Endothelial cell of umbilical vein (primary cell): ENCODE data around the gene HTR3B. TPM values are rescaled to one million over a fixed set of nuclear protein-coding genes. Genes with fewer than 3 reads are reported as not detected.
A peak's percentile ranks its signal among the peaks of the same experiment; 100 is the strongest.

Experiments
- Bru-seq: library from RNA; stranded (reverse); fragments of 400-500 nt; gene quantifications from one replicate; lab custom pipeline; 2021; lab: Mats Ljungman, UMichigan
- BruChase-seq, 2 experiments: library from RNA; stranded (reverse); fragments of 400-500 nt; gene quantifications; one replicate each; lab custom pipeline; 2021; lab: Mats Ljungman, UMichigan
- BruUV-seq: library from RNA; stranded (reverse); fragments of 400-500 nt; replicated peaks from 2 replicates; lab custom pipeline; 2021; lab: Mats Ljungman, UMichigan
- CTCF ChIA-PET: fragments of 300-600, 350-600 bp; sonication (Branson Sonifier 250); formaldehyde crosslinking; loops from one replicate; lab custom pipeline; 2021; ENCODE audit warnings: antibody characterized with exemption, inconsistent platforms; lab: Charles Lee
- POLR2A ChIA-PET: fragments of 300-600, 350-600 bp; sonication (Branson Sonifier 250); formaldehyde crosslinking; loops from one replicate; lab custom pipeline; 2021; ENCODE audit warnings: antibody characterized with exemption, inconsistent platforms; lab: Charles Lee
- DNase-seq: peaks from one replicate; pipeline ENCODE4 v3.0.0-alpha.2; 2011; ENCODE audit warnings: low read depth, low spot score
- FAIRE-seq: peaks from 2 replicates; lab custom pipeline; 2011; peaks lifted over from hg19 to GRCh38; lab: Jason Lieb, UNC
- H2AFZ ChIP-seq: 2 replicates; pipeline ENCODE4 v1.6.0; 2012; ENCODE audit warnings: low read depth, low read length, control low read depth, inconsistent platforms
- H3K27ac ChIP-seq: 2 replicates; pipeline ENCODE4 v1.5.1; 2011; ENCODE audit warnings: low read depth, mild to moderate bottlenecking, control low read depth, low read length, moderate library complexity; ENCODE audit not compliant: insufficient read depth
- H3K27me3 ChIP-seq, 2 experiments: 2 replicates each; pipeline versions ENCODE4 v1.6.0 to v1.6.1; 2011; ENCODE audit warnings: low read length in 2 of 2, mixed read lengths in 1 of 2; ENCODE audit not compliant: control insufficient read depth in 2 of 2, insufficient read depth in 2 of 2
- H3K36me3 ChIP-seq, 2 experiments: 2 replicates in 1 of 2; 3 replicates in 1 of 2; pipeline ENCODE4 v1.5.1; 2011; ENCODE audit warnings: low read length in 2 of 2, mild to moderate bottlenecking in 1 of 2, moderate library complexity in 1 of 2; ENCODE audit not compliant: control insufficient read depth in 2 of 2, insufficient read depth in 2 of 2; ENCODE audit errors: extremely low read depth in 1 of 2
- H3K4me1 ChIP-seq: 3 replicates; pipeline ENCODE4 v1.5.1; 2011; ENCODE audit warnings: mild to moderate bottlenecking, low read length; ENCODE audit not compliant: control insufficient read depth, insufficient read depth; ENCODE audit errors: extremely low read depth
- H3K4me2 ChIP-seq: 2 replicates; pipeline ENCODE4 v1.6.1; 2011; ENCODE audit warnings: low read length, control low read depth, mixed read lengths; ENCODE audit not compliant: insufficient read depth
- H3K4me3 ChIP-seq, 3 experiments: fragments of 200-600 bp in 1 of 3; sonication (generic), shearing (Covaris generic) in 1 of 3; replicated peaks in 1 of 3; 2 replicates each; pipeline ENCODE4 v1.5.1; 2011 to 2016; ENCODE audit warnings: control low read depth in 3 of 3, low read length in 3 of 3, mild to moderate bottlenecking in 2 of 3, inconsistent platforms in 1 of 3, low read depth in 1 of 3, moderate library complexity in 1 of 3; ENCODE audit not compliant: insufficient read depth in 1 of 3
- H3K79me2 ChIP-seq: 2 replicates; pipeline ENCODE4 v1.6.0; 2012; ENCODE audit warnings: low read length, inconsistent platforms; ENCODE audit not compliant: control insufficient read depth, insufficient read depth
- H3K9ac ChIP-seq: replicated peaks from 2 replicates; pipeline ENCODE3; 2011; ENCODE audit warnings: low read length, control low read depth; ENCODE audit not compliant: insufficient read depth; ENCODE audit errors: extremely low read depth
- H3K9me1 ChIP-seq: replicated peaks from 3 replicates; pipeline ENCODE4 v1.6.0; 2011; ENCODE audit warnings: mild to moderate bottlenecking, low read length; ENCODE audit not compliant: control insufficient read depth, insufficient read depth; ENCODE audit errors: extremely low read depth
- H3K9me3 ChIP-seq: replicated peaks from 2 replicates; pipeline ENCODE4 v1.5.1; 2012; ENCODE audit warnings: low read length, inconsistent platforms; ENCODE audit not compliant: control insufficient read depth, insufficient read depth
- H4K20me1 ChIP-seq: replicated peaks from 2 replicates; pipeline ENCODE3; 2011; ENCODE audit warnings: mild to moderate bottlenecking, low read length; ENCODE audit not compliant: control insufficient read depth, insufficient read depth; ENCODE audit errors: extremely low read depth
- EZH2 ChIP-seq: IDR thresholded peaks from 2 replicates; pipeline ENCODE4 v1.6.1; 2012; ENCODE audit warnings: borderline replicate concordance, low read depth, mild to moderate bottlenecking, moderate library complexity, low read length, inconsistent platforms; ENCODE audit not compliant: severe bottlenecking
- FOS ChIP-seq: IDR thresholded peaks from 2 replicates; pipeline ENCODE4 v1.6.1; 2011; ENCODE audit warnings: mild to moderate bottlenecking, low read length, moderate library complexity, borderline replicate concordance; ENCODE audit not compliant: insufficient read depth
- GATA2 ChIP-seq: IDR thresholded peaks from 2 replicates; pipeline ENCODE4 v1.7.0; 2011; ENCODE audit warnings: low read depth, mild to moderate bottlenecking, moderate library complexity, mixed read lengths, low read length; ENCODE audit not compliant: insufficient read length, insufficient read depth
- JUN ChIP-seq: IDR thresholded peaks from 2 replicates; pipeline ENCODE4 v1.6.1; 2011; ENCODE audit warnings: borderline replicate concordance, low read depth; ENCODE audit not compliant: insufficient read length, insufficient read depth
- MYC ChIP-seq: IDR thresholded peaks from one replicate; pipeline ENCODE4 v1.6.1; 2011; ENCODE audit warnings: mild to moderate bottlenecking, low read depth, low read length
- POLR2A ChIP-seq: IDR thresholded peaks from 2 replicates; pipeline ENCODE4 v1.6.1; 2012; ENCODE audit warnings: low read depth, mild to moderate bottlenecking, control low read depth, low read length
- POLR2AphosphoS5 ChIP-seq: IDR thresholded peaks from 2 replicates; pipeline ENCODE4 v1.6.1; 2012; ENCODE audit warnings: low read depth, mild to moderate bottlenecking, control low read depth, low read length, moderate library complexity; ENCODE audit not compliant: insufficient read depth
- dilution Hi-C: fragments of 300-500 bp; cut with MboI; formaldehyde crosslinking; loops from one replicate; pipeline ENCODE4 v1.15.0; 2019; ENCODE audit warnings: low sequenced_read_pairs; ENCODE audit not compliant: extremely low pct_ligation_motif_present
- intact Hi-C: fragments of 100-400 bp; cut with micrococcal nuclease; formaldehyde crosslinking; loops from one replicate; pipeline ENCODE4 v1.10.0; 2022
- long read RNA-seq: library from polyadenylated mRNA; stranded (forward); transcript quantifications from one replicate; pipeline ENCODE4 v2.0.0, GENCODE V29; 2021
- polyA minus RNA-seq, 3 experiments: library from RNA; depleted of rRNA, polyadenylated mRNA; stranded (reverse); fragments of >200 nt; gene quantifications; 1 replicate in 1 of 3; 2 replicates in 2 of 3; pipeline ENCODE4 v1.2.3, GENCODE V29; 2011
- polyA plus RNA-seq, 4 experiments: library from polyadenylated mRNA; depleted of rRNA in 3 of 4; stranded (reverse) in 3 of 4; unstranded in 1 of 4; fragments of >200 nt; gene quantifications; 2 replicates each; pipeline versions ENCODE4 v1.2.1 to v1.2.3, GENCODE V29; 2011 to 2012; ENCODE audit warnings: missing spikeins in 1 of 4
- total RNA-seq: library from RNA; stranded (reverse); gene quantifications from 2 replicates; pipeline ENCODE4 v1.2.3, GENCODE V29; 2021
- TF ChIP-seq, protein P1 (sequence below): IDR thresholded peaks from 2 replicates; pipeline ENCODE4 v1.6.1; 2011; ENCODE audit not compliant: insufficient read depth, insufficient read length
- TF ChIP-seq, protein P2 (sequence below), 2 donors: IDR thresholded peaks; 1 replicate in 1 of 2; 2 replicates in 1 of 2; pipeline ENCODE4 v1.5.1; 2011; ENCODE audit warnings: low read length in 2 of 2, mild to moderate bottlenecking in 2 of 2, moderate library complexity in 2 of 2, control low read depth in 1 of 2, inconsistent platforms in 1 of 2, low read depth in 1 of 2; ENCODE audit not compliant: insufficient read depth in 1 of 2; ENCODE audit errors: extremely low read depth in 1 of 2

The HTR3B gene, protein sequence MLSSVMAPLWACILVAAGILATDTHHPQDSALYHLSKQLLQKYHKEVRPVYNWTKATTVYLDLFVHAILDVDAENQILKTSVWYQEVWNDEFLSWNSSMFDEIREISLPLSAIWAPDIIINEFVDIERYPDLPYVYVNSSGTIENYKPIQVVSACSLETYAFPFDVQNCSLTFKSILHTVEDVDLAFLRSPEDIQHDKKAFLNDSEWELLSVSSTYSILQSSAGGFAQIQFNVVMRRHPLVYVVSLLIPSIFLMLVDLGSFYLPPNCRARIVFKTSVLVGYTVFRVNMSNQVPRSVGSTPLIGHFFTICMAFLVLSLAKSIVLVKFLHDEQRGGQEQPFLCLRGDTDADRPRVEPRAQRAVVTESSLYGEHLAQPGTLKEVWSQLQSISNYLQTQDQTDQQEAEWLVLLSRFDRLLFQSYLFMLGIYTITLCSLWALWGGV
- total RNA-seq (not detected in 2 replicates), polyA plus RNA-seq (not detected in 2 replicates), polyA minus RNA-seq (not detected in 2 replicates), Bru-seq, nascent RNA (not detected), BruChase-seq, experiment 1, labeled RNA remaining after a 6-hour chase (not detected), BruChase-seq, experiment 2, labeled RNA remaining after a 2-hour chase (percentile 3 among the genes with signal in this experiment)
- not detected in 2 replicates for polyA plus RNA-seq (2011; cell fraction: cytosol; rRNA removed)
- not detected in 2 replicates for polyA plus RNA-seq (2011; cell fraction: nucleus; rRNA removed)
- not detected in 2 replicates for polyA plus RNA-seq (2012)
- not detected for polyA minus RNA-seq (2011; cell fraction: cytosol; rRNA and poly(A)+ RNA removed)
- polyA minus RNA-seq (2011; cell fraction: nucleus; rRNA and poly(A)+ RNA removed) = not detected in 2 replicates
- long read RNA-seq = 0 reads

DNA sequence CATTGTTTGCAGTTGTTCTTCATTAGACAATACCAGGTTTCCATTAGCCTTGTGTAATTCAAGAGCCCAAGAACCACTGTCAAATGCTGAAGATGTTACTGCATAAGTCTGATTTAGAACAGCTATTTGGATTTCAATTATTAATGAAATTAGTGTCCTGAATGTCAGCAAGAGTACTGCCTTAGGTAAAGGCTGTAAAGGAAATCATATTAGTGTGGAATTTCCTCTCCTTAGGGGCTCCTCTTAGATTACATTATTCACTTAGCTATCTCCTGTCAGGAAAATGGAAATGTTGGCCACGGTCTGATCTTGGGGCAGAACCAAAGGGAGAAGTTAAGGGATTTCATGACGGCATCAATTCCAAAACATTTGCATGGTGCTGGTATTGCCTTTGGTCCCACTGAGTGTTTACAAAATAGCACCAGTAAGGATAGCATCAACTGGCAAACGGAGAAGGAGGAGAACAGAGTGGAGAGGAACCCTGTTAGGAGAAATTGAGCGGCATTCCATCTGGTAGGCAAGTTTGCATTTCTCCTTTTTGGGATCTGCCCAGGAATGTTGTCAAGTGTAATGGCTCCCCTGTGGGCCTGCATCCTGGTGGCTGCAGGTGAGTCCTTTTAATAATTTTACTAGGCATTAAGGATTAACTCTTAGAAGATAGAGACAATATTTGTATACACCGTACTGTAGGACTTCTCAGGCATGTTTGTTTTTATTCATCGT is at the start of gene HTR3B:
HTR3B (plus strand) TSS at position 418 of the 723 bp plus-strand sequence; CDS start at position 556, 138 bp downstream.
- Histone ChIP-seq H3K4me2 (no peak within 1 kb of the TSS), H3K9me1 (no peaks in the 10 kb centered on the region), H3K9me3 (no peaks in the 10 kb centered on the region), H3K27ac (no peak within 1 kb of the TSS), H3K27me3 (peaks cover 18 to 34% of the 10 kb centered on the region in 2 experiments), H3K4me1 (no peaks in the 10 kb centered on the region), H4K20me1 (no peaks in the 10 kb centered on the region), H3K9ac (no peak within 1 kb of the TSS), H3K36me3 (no peaks in the 10 kb centered on the region), H3K79me2 (no peaks in the 10 kb centered on the region), H2AFZ (no peak within 1 kb of the TSS), H3K4me3 (no peak within 1 kb of the TSS)
- no TSS peak for BruUV-seq
- DNase-seq = no peak
- TF ChIP-seq, protein P1, sequence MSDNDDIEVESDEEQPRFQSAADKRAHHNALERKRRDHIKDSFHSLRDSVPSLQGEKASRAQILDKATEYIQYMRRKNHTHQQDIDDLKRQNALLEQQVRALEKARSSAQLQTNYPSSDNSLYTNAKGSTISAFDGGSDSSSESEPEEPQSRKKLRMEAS = no peak
- no peak for TF ChIP-seq GATA2
- no peak for TF ChIP-seq JUN
- no peak for TF ChIP-seq FOS
- TF ChIP-seq, protein P2, sequence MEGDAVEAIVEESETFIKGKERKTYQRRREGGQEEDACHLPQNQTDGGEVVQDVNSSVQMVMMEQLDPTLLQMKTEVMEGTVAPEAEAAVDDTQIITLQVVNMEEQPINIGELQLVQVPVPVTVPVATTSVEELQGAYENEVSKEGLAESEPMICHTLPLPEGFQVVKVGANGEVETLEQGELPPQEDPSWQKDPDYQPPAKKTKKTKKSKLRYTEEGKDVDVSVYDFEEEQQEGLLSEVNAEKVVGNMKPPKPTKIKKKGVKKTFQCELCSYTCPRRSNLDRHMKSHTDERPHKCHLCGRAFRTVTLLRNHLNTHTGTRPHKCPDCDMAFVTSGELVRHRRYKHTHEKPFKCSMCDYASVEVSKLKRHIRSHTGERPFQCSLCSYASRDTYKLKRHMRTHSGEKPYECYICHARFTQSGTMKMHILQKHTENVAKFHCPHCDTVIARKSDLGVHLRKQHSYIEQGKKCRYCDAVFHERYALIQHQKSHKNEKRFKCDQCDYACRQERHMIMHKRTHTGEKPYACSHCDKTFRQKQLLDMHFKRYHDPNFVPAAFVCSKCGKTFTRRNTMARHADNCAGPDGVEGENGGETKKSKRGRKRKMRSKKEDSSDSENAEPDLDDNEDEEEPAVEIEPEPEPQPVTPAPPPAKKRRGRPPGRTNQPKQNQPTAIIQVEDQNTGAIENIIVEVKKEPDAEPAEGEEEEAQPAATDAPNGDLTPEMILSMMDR (IDR thresholded peaks at IDR 0.05; ENCODE audit: extremely low read depth in 1 of 2, insufficient read depth in 1 of 2, low read depth in 1 of 2, low read length in 2 of 2) = no peak
- no peak for TF ChIP-seq EZH2
- no peak for TF ChIP-seq POLR2AphosphoS5
- TF ChIP-seq MYC = no peak
- TF ChIP-seq POLR2A = no peak
- intact Hi-C loops (no loop called here), dilution Hi-C loops (no loop called here)
- no peak for FAIRE-seq
- ChIA-PET POLR2A (no interaction called here), CTCF (interaction anchor here (6.2 to 6.9 kb wide), 2 partner anchors 9 to 357 kb away, joined by 42 to 55 read pairs; no protein-coding TSS in a partner anchor)
